ENCODE results near the gene SERPINA5.

The SERPINA5 gene

GRCh38 chr14:94584591-94585280 lies 3.5 kb downstream of the SERPINA5 start:
- no peak for DNase-seq (ENCODE audit: low read depth)
- no peak for TF ChIP-seq CTCF (IDR thresholded peaks at IDR 0.05; ENCODE audit: control insufficient read depth, extremely low read depth, insufficient read depth)

GRCh38 chr14:94586635-94587034 lies 5.4 kb downstream of the SERPINA5 start:
- no peak overlapping the region for H3K4me3 ChIP-seq (ENCODE audit: low read depth, low read length)
- no peak for TF ChIP-seq CTCF (IDR thresholded peaks at IDR 0.05; ENCODE audit: control insufficient read depth, extremely low read depth, insufficient read depth)
- DNase-seq (ENCODE audit: low read depth): no peak

More at GRCh38 chr14:94584591-94585280, 3.5 kb downstream of the SERPINA5 start:
- no peak overlapping the region for H3K4me3 ChIP-seq (ENCODE audit: low read depth, low read length)

GRCh38 chr14:94588311-94588710 lies 7.1 kb downstream of the SERPINA5 start:
- DNase-seq (ENCODE audit: low read depth): no peak
- no peak for TF ChIP-seq CTCF (IDR thresholded peaks at IDR 0.05; ENCODE audit: control insufficient read depth, extremely low read depth, insufficient read depth)
- no peak overlapping the region for H3K4me3 ChIP-seq (ENCODE audit: low read depth, low read length)

- no peak overlapping the region for H3K4me3 ChIP-seq (ENCODE audit: low read depth, low read length)
- TF ChIP-seq CTCF (IDR thresholded peaks at IDR 0.05; ENCODE audit: control insufficient read depth, extremely low read depth, insufficient read depth): no peak
- DNase-seq (ENCODE audit: low read depth): no peak
These were observed 9.8 kb downstream of the SERPINA5 start for GRCh38 chr14:94591073-94591472.

- TF ChIP-seq CTCF (IDR thresholded peaks at IDR 0.05; ENCODE audit: control insufficient read depth, extremely low read depth, insufficient read depth): no peak
- DNase-seq (ENCODE audit: low read depth): no peak
- no peak overlapping the region for H3K4me3 ChIP-seq (ENCODE audit: low read depth, low read length)
These were observed 10.6 kb downstream of the SERPINA5 start for GRCh38 chr14:94591871-94592270.

GRCh38 chr14:94592457-94592856 lies 11.2 kb downstream of the SERPINA5 start:
- TF ChIP-seq CTCF (IDR thresholded peaks at IDR 0.05; ENCODE audit: control insufficient read depth, extremely low read depth, insufficient read depth): no peak
- H3K4me3 ChIP-seq (ENCODE audit: low read depth, low read length): no peak overlapping the region
- no peak for DNase-seq (ENCODE audit: low read depth)

GRCh38 chr14:94593376-94593748 lies 12.1 kb downstream of the SERPINA5 start:
- no peak for DNase-seq (ENCODE audit: low read depth)
- no peak for TF ChIP-seq CTCF (IDR thresholded peaks at IDR 0.05; ENCODE audit: control insufficient read depth, extremely low read depth, insufficient read depth)
- no peak overlapping the region for H3K4me3 ChIP-seq (ENCODE audit: low read depth, low read length)
